Measurements from ENCODE around the gene TIE1. TPM values are rescaled to one million over a fixed set of nuclear protein-coding genes. Genes with fewer than 3 reads are reported as not detected.

Gene TIE1
- total and polyA plus RNA-seq, 9 of the 15 experiments (the other 6 are each of a cell fraction or from before 2014, with no cell fraction given), result 0.07 to 0.49 (median 0.14) TPM; not detected in 4

DNA sequence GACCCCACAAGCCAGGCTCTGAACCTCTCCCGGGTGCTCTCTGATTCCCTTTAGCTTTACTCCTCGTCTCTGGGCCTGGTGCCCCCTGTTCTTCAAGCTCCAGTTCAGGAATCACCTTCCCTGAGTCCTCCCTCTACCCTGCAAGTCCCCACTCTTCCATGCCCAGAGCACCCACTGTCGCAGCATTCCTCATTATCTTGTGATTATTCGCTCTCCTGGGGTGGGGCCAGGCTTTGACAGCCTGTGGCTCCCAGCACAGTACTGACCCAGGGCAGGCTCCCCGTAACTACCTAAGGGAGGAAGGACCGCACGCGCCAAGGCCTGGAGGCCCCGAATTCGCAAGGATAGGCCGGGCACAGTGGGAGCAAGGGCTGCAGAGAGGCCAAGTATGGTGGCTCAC lies 14.7 kb upstream of the TIE1 start:
- no peak for FAIRE-seq
- H3K9me3 ChIP-seq (replicated peaks; ENCODE audit: control insufficient read depth, insufficient read depth, low read depth, low read length), result no peaks in the 10 kb centered on the region
- peaks cover 0 to 16% of the 10 kb centered on the region in 2 experiments; a peak in 3 of 5 replicates for H3K4me1 ChIP-seq (replicated peaks in 1 of 2; ENCODE audit: control insufficient read depth in 2 of 2, insufficient read depth in 2 of 2, low read length in 2 of 2)
- no peak overlapping the region for H3K27ac ChIP-seq (ENCODE audit: extremely low read depth, low read depth, low read length)
- intact Hi-C loops (cut with micrococcal nuclease) (no loop called here), in situ Hi-C loops (cut with MboI) (no loop called here)
- no TSS peak for BruUV-seq (replicated peaks)
- ChIA-PET CTCF (ENCODE audit: low intra/inter-chr PET ratio) (no interaction called here), POLR2A (interaction anchor here (0.6 to 1.2 kb wide), 3 partner anchors 44 to 175 kb away, joined by 3 read pairs; partner anchors contain the start of gene CDC20)
- 47% methylated on average over 11 of the region's 11 CpGs for WGBS (ENCODE audit: insufficient coverage, low coverage, missing lambda C conversion rate)
- no peaks in the 10 kb centered on the region for H3K79me2 ChIP-seq (ENCODE audit: control insufficient read depth, insufficient read depth, low read length)
- no peak overlapping the region for H3K4me3 ChIP-seq
- no peak overlapping the region for H3K4me2 ChIP-seq (ENCODE audit: insufficient read depth, low read length)
- H3K27me3 ChIP-seq (ENCODE audit: control insufficient read depth in 2 of 2, insufficient read depth in 2 of 2, low read length in 2 of 2), result peaks cover 45 to 80% of the 10 kb centered on the region in 2 experiments
- no peak overlapping the region for H2AFZ ChIP-seq (ENCODE audit: low read depth, low read length)
- H4K20me1 ChIP-seq (replicated peaks; ENCODE audit: control insufficient read depth, insufficient read depth, low read length), result peaks cover 8% of the 10 kb centered on the region
- H3K36me3 ChIP-seq (ENCODE audit: control insufficient read depth, insufficient read depth, low read length), result no peaks in the 10 kb centered on the region
- ATAC-seq, result no peak
- no peak for DNase-seq (ENCODE audit: extremely low read depth in 1 of 4, low spot score in 3 of 4)
- no peak overlapping the region; a peak in 1 of 4 replicates for H3K9ac ChIP-seq (ENCODE audit: insufficient read depth in 1 of 2, low read depth in 2 of 2, low read length in 2 of 2)
- TF ChIP-seq HEY1 (CRISPR knock-in tag; IDR thresholded peaks at IDR 0.05; ENCODE audit: borderline replicate concordance) (no peak), NCOA4 (IDR thresholded peaks at IDR 0.05; ENCODE audit: partially characterized antibody) (no peak), RAD21 (CRISPR knock-in tag; conservative IDR thresholded peaks at IDR 0.05 in 1 of 2, IDR thresholded peaks at IDR 0.05 in 1 of 2) (no peak), ADNP (tag; IDR thresholded peaks at IDR 0.05) (no peak), ARID2 (IDR thresholded peaks at IDR 0.05) (no peak), RNF2 (IDR thresholded peaks at IDR 0.05) (no peak), U2AF2 (optimal IDR thresholded peaks at IDR 0.05; ENCODE audit: low read depth, low read length) (no peak), EGR1 (conservative IDR thresholded peaks at IDR 0.05) (no peak), HDAC3 (IDR thresholded peaks at IDR 0.05; ENCODE audit: borderline replicate concordance, partially characterized antibody) (no peak), ETV5 (CRISPR knock-in tag; IDR thresholded peaks at IDR 0.05; ENCODE audit: low read depth) (no peak), PTBP1 (IDR thresholded peaks at IDR 0.05; ENCODE audit: low read depth, low read length) (no peak)
- TF ChIP-seq, protein P1, sequence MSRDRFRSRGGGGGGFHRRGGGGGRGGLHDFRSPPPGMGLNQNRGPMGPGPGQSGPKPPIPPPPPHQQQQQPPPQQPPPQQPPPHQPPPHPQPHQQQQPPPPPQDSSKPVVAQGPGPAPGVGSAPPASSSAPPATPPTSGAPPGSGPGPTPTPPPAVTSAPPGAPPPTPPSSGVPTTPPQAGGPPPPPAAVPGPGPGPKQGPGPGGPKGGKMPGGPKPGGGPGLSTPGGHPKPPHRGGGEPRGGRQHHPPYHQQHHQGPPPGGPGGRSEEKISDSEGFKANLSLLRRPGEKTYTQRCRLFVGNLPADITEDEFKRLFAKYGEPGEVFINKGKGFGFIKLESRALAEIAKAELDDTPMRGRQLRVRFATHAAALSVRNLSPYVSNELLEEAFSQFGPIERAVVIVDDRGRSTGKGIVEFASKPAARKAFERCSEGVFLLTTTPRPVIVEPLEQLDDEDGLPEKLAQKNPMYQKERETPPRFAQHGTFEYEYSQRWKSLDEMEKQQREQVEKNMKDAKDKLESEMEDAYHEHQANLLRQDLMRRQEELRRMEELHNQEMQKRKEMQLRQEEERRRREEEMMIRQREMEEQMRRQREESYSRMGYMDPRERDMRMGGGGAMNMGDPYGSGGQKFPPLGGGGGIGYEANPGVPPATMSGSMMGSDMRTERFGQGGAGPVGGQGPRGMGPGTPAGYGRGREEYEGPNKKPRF (IDR thresholded peaks at IDR 0.05; ENCODE audit: low read depth, low read length), result no peak
- TF ChIP-seq, protein P2, sequence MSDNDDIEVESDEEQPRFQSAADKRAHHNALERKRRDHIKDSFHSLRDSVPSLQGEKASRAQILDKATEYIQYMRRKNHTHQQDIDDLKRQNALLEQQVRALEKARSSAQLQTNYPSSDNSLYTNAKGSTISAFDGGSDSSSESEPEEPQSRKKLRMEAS (CRISPR knock-in tag; IDR thresholded peaks at IDR 0.05), result no peak
- H3K9me1 ChIP-seq (ENCODE audit: control insufficient read depth, insufficient read depth, low read length), result peaks cover 3% of the 10 kb centered on the region
